Measurements from ENCODE around the gene SLC25A4. TPM values are rescaled to one million over a fixed set of nuclear protein-coding genes. Genes with fewer than 3 reads are reported as not detected.
"Not testable (repeated sequence)": the region's sequence is repeated elsewhere in the genome, so short reads cannot be mapped to it uniquely, and the experiment has no call there.

Gene SLC25A4
- total RNA-seq, 2 experiments from 2014 or later = 4.1 TPM

DNA sequence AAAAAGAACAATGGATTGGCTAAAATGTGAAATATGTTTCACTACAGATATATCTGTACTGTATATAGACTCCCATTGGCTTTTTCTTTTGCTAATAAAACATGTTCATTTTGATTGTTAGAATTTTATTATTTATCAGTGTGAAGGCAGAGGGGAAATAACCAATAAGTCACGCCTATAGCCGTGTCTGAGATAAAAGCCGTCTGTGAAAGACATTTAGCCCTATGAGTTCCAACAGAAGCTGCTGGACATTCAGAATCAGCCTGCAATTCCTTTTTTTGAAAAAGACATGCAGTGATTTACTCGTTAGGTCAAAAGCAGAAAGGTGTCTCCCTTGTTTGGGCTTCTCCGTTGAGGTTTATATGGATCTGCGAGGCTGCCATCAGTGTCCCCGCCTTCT, 24.2 kb upstream of the SLC25A4 start:
- no peak overlapping the region for H3K4me3 Mint-ChIP-seq
- ATAC-seq (ENCODE audit: poor library complexity) (no peak), DNase-seq (no peak)
- H3K27me3 Mint-ChIP-seq = peaks cover 30% of the 10 kb centered on the region
- no peaks in the 10 kb centered on the region for H3K9me3 Mint-ChIP-seq
- intact Hi-C loops (cut with DNase I, micrococcal nuclease) = no loop called here
- Histone ChIP-seq H3K4me1 (ENCODE audit: insufficient read depth, low read length) (no peaks in the 10 kb centered on the region), H3K27me3 (ENCODE audit: control insufficient read depth in 1 of 2, insufficient read depth in 2 of 2, low read length in 2 of 2) (peaks cover 0 to 7% of the 10 kb centered on the region in 2 experiments), H3K9me3 (ENCODE audit: control insufficient read depth in 1 of 2, insufficient read depth in 1 of 2, low read length in 2 of 2) (no peaks in the 10 kb centered on the region), H3K36me3 (ENCODE audit: insufficient read depth, low read length) (no peaks in the 10 kb centered on the region), H3K4me3 (ENCODE audit: low read length) (no peak overlapping the region), H3K27ac (ENCODE audit: low read depth in 1 of 2, low read length in 2 of 2) (no peak overlapping the region)
- no peak overlapping the region for H3K27ac Mint-ChIP-seq
- H3K4me1 Mint-ChIP-seq (ENCODE audit: low read depth) = peaks cover 7% of the 10 kb centered on the region
- no peaks in the 10 kb centered on the region for H3K36me3 Mint-ChIP-seq (ENCODE audit: low read depth)
- TF ChIP-seq, protein P1, sequence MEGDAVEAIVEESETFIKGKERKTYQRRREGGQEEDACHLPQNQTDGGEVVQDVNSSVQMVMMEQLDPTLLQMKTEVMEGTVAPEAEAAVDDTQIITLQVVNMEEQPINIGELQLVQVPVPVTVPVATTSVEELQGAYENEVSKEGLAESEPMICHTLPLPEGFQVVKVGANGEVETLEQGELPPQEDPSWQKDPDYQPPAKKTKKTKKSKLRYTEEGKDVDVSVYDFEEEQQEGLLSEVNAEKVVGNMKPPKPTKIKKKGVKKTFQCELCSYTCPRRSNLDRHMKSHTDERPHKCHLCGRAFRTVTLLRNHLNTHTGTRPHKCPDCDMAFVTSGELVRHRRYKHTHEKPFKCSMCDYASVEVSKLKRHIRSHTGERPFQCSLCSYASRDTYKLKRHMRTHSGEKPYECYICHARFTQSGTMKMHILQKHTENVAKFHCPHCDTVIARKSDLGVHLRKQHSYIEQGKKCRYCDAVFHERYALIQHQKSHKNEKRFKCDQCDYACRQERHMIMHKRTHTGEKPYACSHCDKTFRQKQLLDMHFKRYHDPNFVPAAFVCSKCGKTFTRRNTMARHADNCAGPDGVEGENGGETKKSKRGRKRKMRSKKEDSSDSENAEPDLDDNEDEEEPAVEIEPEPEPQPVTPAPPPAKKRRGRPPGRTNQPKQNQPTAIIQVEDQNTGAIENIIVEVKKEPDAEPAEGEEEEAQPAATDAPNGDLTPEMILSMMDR (IDR thresholded peaks at IDR 0.05) = no peak
- POLR2A ChIA-PET = no interaction called here
- CTCF ChIA-PET = interaction anchor here (0.7 kb wide), 1 partner anchor 1428 kb away, joined by 3 read pairs; no protein-coding TSS in a partner anchor

- H3K36me3 ChIP-seq (ENCODE audit: insufficient read depth, low read length) = not testable (repeated sequence)
Observed at GRCh38 chr4:185119467-185119866, 23.6 kb upstream of the SLC25A4 start.

GRCh38 chr4:185119927-185120630, 23.0 kb upstream of the SLC25A4 start:
- CTCF ChIA-PET = no interaction called here
- H3K9me3 Mint-ChIP-seq = no peaks in the 10 kb centered on the region
- POLR2A ChIA-PET = no interaction called here
- Histone ChIP-seq H3K4me3 (ENCODE audit: low read length) (no peak overlapping the region), H3K27me3 (ENCODE audit: control insufficient read depth in 1 of 2, insufficient read depth in 2 of 2, low read length in 2 of 2) (peaks cover 0 to 9% of the 10 kb centered on the region in 2 experiments), H3K9me3 (ENCODE audit: control insufficient read depth in 1 of 2, insufficient read depth in 1 of 2, low read length in 2 of 2) (no peaks in the 10 kb centered on the region), H3K36me3 (ENCODE audit: insufficient read depth, low read length) (no peaks in the 10 kb centered on the region), H3K4me1 (ENCODE audit: insufficient read depth, low read length) (no peaks in the 10 kb centered on the region), H3K27ac (ENCODE audit: low read depth in 1 of 2, low read length in 2 of 2) (no peak overlapping the region)
- H3K4me1 Mint-ChIP-seq (ENCODE audit: low read depth) = peaks cover 7% of the 10 kb centered on the region
- no peak overlapping the region for H3K27ac Mint-ChIP-seq
- TF ChIP-seq, protein P1 (IDR thresholded peaks at IDR 0.05) = no peak
- H3K4me3 Mint-ChIP-seq = no peak overlapping the region
- intact Hi-C loops (cut with DNase I, micrococcal nuclease) = no loop called here
- DNase-seq = no peak
- H3K27me3 Mint-ChIP-seq = peaks cover 39% of the 10 kb centered on the region
- no peak for ATAC-seq (ENCODE audit: poor library complexity)
- H3K36me3 Mint-ChIP-seq (ENCODE audit: low read depth) = no peaks in the 10 kb centered on the region

More at GRCh38 chr4:185119467-185119866, 23.6 kb upstream of the SLC25A4 start:
- H3K4me3 Mint-ChIP-seq; POLR2A ChIA-PET; H3K9me3 Mint-ChIP-seq; H3K27ac Mint-ChIP-seq; H3K27me3 ChIP-seq (ENCODE audit: control insufficient read depth in 1 of 2, insufficient read depth in 2 of 2, low read length in 2 of 2); H3K4me1 Mint-ChIP-seq (ENCODE audit: low read depth); H3K4me3 ChIP-seq (ENCODE audit: low read length); H3K36me3 Mint-ChIP-seq (ENCODE audit: low read depth); ATAC-seq (ENCODE audit: poor library complexity); H3K9me3 ChIP-seq (ENCODE audit: control insufficient read depth in 1 of 2, insufficient read depth in 1 of 2, low read length in 2 of 2); intact Hi-C loops (cut with DNase I, micrococcal nuclease); H3K4me1 ChIP-seq (ENCODE audit: insufficient read depth, low read length); H3K27ac ChIP-seq (ENCODE audit: low read depth in 1 of 2, low read length in 2 of 2); DNase-seq: not testable (repeated sequence)
- peaks cover 33% of the 10 kb centered on the region for H3K27me3 Mint-ChIP-seq
- CTCF ChIA-PET = interaction anchor here (0.7 kb wide), 1 partner anchor 1429 kb away, joined by 3 read pairs; no protein-coding TSS in a partner anchor

- H3K27ac Mint-ChIP-seq = no peak overlapping the region
- Histone ChIP-seq H3K27ac (ENCODE audit: low read depth in 1 of 2, low read length in 2 of 2) (no peak overlapping the region), H3K27me3 (ENCODE audit: control insufficient read depth in 1 of 2, insufficient read depth in 2 of 2, low read length in 2 of 2) (peaks cover 1 to 9% of the 10 kb centered on the region in 2 experiments), H3K9me3 (ENCODE audit: control insufficient read depth in 1 of 2, insufficient read depth in 1 of 2, low read length in 2 of 2) (no peaks in the 10 kb centered on the region), H3K4me3 (ENCODE audit: low read length) (no peak overlapping the region), H3K4me1 (ENCODE audit: insufficient read depth, low read length) (no peaks in the 10 kb centered on the region), H3K36me3 (ENCODE audit: insufficient read depth, low read length) (no peaks in the 10 kb centered on the region)
- intact Hi-C loops (cut with DNase I, micrococcal nuclease) = no loop called here
- CTCF ChIA-PET = no interaction called here
- TF ChIP-seq, protein P1 (IDR thresholded peaks at IDR 0.05) = no peak
- no peak for DNase-seq
- H3K4me3 Mint-ChIP-seq = no peak overlapping the region
- POLR2A ChIA-PET = no interaction called here
- ATAC-seq (ENCODE audit: poor library complexity) = no peak
- peaks cover 44% of the 10 kb centered on the region for H3K27me3 Mint-ChIP-seq
- H3K9me3 Mint-ChIP-seq = no peaks in the 10 kb centered on the region
- no peaks in the 10 kb centered on the region for H3K36me3 Mint-ChIP-seq (ENCODE audit: low read depth)
- peaks cover 7% of the 10 kb centered on the region for H3K4me1 Mint-ChIP-seq (ENCODE audit: low read depth)
Observed at GRCh38 chr4:185120631-185120946, 22.5 kb upstream of the SLC25A4 start.

Measured in CD4-positive, alpha-beta T cell (primary cell).